ENCODE results near the gene PITPNB.

The PITPNB gene

GRCh38 chr22:27858626-27859025 is 60.4 kb downstream of the PITPNB start:
- no peak for DNase-seq (ENCODE audit: low read depth in 3 of 3)

- DNase-seq (ENCODE audit: low read depth in 3 of 3): no peak
Measured at GRCh38 chr22:27857443-27857842, 61.6 kb downstream of the PITPNB start.

- no peak for DNase-seq (ENCODE audit: low read depth in 3 of 3)
Measured at GRCh38 chr22:27856386-27856785, 62.7 kb downstream of the PITPNB start.

GRCh38 chr22:27853424-27853823 is 65.6 kb downstream of the PITPNB start:
- DNase-seq (ENCODE audit: low read depth in 3 of 3): no peak

GRCh38 chr22:27851974-27852746 is 66.9 kb downstream of the PITPNB start:
- DNase-seq (ENCODE audit: low read depth in 3 of 3): no peak

GRCh38 chr22:27850000-27850521 is 69.0 kb downstream of the PITPNB start:
- no peak for DNase-seq (ENCODE audit: low read depth in 3 of 3)

DNA sequence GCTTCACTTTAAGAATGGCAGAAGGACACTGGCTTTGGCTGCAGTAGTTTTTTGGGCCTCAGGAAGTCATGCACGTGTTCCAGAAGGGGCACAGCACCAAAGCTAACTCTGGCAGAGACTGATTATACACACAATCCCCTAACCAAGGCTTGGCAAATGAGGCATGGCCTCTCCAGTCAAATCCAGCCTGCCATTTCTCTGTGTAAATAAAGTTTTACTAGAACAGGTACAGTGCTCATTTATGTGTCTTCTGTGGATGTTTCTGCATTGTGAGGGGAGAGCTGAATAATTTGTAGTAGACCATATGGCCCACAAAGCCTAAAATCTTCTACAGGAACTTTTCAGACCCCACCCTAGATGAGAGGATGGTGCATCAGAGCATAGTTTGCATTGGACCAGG is 71.1 kb downstream of the PITPNB start:
- DNase-seq (ENCODE audit: low read depth in 3 of 3): no peak

DNA sequence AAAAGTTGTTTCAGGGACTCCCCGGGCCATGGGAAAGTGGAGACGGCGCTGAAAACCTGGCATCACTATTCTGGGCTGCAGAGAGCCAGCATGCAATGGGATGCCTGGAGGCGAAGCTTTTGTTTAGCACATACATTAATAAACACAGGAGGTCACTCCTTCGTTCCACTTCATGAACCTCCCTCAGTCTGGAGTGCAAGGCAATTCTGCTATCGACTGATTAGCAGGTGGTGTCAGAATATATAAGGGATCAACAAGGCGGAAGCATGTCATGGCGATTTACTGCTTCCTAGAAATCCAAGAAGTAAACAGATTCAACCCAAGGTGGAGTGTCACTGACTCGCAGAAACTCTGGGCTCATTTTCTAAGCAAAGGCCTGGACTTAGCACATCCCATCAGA is 72.1 kb downstream of the PITPNB start:
- DNase-seq (ENCODE audit: low read depth in 3 of 3): no peak

- DNase-seq (ENCODE audit: low read depth in 3 of 3): no peak
Measured at GRCh38 chr22:27846248-27846757, 72.8 kb downstream of the PITPNB start.

GRCh38 chr22:27845644-27846043 is 73.4 kb downstream of the PITPNB start:
- no peak for DNase-seq (ENCODE audit: low read depth in 3 of 3)

GRCh38 chr22:27844656-27845591 is 74.1 kb downstream of the PITPNB start:
- no peak for DNase-seq (ENCODE audit: low read depth in 3 of 3)

- no peak for DNase-seq (ENCODE audit: low read depth in 3 of 3)
Measured at GRCh38 chr22:27844256-27844655, 74.8 kb downstream of the PITPNB start.

GRCh38 chr22:27843441-27843840 is 75.6 kb downstream of the PITPNB start:
- DNase-seq (ENCODE audit: low read depth in 3 of 3): no peak

- no peak for DNase-seq (ENCODE audit: low read depth in 3 of 3)
Measured at GRCh38 chr22:27842669-27843431, 76.2 kb downstream of the PITPNB start.

DNA sequence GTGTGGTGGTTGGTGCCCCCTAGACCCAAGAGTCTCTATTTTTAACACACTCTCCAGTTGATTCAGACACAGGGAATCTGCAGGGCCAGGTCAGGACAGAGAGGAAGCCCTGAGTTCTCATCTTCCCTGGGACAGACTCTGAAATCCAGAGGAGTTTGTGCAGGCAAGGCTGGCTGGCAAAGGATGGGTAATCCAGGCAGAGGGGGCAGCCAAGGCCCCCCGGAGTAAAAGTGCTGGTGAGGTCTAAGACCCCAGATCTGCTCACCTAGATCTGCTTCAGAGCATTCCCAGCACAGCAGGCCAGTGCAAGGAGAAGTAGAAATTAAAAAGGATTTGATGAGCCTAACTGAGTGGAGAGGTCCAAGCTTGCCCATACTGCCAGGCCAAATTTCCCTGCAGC is 76.9 kb downstream of the PITPNB start:
- DNase-seq (ENCODE audit: low read depth in 3 of 3): no peak

- DNase-seq (ENCODE audit: low read depth in 3 of 3): no peak
Measured at GRCh38 chr22:27840436-27840835, 78.6 kb downstream of the PITPNB start.

- no peak for DNase-seq (ENCODE audit: low read depth in 3 of 3)
Measured at GRCh38 chr22:27839057-27839660, 79.9 kb downstream of the PITPNB start.

GRCh38 chr22:27836181-27836580 is 82.9 kb downstream of the PITPNB start:
- DNase-seq (ENCODE audit: low read depth in 3 of 3): no peak

DNA sequence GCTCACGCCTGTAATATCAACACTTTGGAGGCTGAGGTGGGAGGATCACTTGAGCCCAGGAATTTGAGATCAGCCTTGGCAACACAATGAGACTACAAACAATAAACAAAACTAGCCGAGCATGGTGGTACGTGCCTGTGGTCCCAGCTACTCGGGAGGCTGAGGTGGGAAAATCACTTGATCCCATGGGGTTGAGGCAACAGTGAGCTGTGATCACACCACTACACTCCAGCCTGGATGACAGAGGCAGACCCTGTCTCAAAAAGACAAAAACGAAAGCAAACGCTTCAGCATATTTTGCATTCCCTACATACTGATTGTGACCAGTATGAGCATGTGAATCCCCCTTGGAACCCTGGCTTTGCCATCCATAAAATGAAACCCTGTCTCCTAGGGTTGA is 83.6 kb downstream of the PITPNB start:
- no peak for DNase-seq (ENCODE audit: low read depth in 3 of 3)

DNA sequence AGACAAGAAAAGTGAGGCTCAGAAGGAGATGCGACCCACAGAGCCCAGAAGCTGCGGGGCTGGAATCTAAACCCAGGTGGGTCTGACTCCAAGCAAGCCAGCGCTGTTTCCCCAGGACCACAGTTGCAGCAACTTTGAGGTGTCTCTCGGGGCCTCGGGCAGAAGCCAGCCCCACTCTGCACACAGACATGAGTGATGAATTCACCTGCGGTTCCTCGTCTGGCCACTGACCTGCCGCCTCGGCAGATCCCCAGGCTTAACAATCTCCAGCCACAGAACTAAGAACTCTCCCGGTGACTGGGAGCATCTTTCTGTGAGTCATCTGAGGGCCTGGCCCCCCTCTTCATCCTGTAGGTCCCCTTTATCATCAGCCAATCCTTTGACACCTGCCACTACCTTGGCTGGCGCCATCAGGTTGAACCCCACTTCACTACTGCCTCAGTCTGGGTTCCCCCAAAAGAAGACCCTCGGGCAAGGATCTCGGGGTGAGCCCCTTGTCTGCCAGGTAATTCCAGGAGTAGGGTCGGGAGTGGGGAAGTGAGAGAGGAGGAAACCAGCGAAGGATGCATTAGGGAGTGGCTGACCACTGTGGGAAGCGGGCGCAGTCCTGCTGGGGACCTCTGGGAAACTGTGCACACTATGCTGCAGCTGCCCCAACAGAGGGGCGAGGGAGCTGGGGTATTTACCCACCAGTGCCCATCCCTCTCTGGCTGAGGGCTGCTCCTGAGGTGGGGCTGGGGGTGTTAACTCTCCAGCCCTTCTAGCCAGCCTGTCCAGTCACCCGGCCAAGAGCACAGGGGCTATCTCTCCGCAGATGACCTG is 84.5 kb downstream of the PITPNB start:
- no peak for DNase-seq (ENCODE audit: low read depth in 3 of 3)
